ENCODE data around the gene HRH2. TPM values are rescaled to one million over a fixed set of nuclear protein-coding genes. Genes with fewer than 3 reads are reported as not detected.

The HRH2 gene
- total RNA-seq, 1 experiment from 2014 or later, result 3.3 TPM

DNA sequence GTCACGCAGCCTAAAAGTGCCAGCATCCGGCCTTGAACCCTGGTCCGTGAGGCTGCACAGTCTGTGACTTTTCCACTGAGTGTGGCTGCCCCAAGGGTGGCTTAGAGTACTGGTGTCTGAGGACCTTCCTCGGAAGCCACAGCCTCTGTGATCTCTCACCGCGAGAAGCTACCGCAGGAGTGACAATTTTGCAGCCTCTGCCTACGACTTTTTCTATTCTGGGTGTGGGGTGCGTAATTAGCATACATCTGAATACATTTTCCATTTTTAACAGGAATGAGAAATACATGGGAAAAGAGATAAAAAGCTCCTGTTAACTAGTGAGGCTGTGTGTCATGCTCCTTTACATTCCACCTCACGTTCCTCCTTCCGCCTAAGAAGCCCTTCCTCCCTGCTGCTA is 48.3 kb upstream of the HRH2 start:
- no peak overlapping the region; a peak in 2 of 7 replicates for H3K27ac Mint-ChIP-seq
- no peak overlapping the region for H3K14ac ChIP-seq (ENCODE audit: insufficient read depth, low read length)

More for the DNA sequence above, 48.3 kb upstream of the HRH2 start:
- Histone ChIP-seq H3K23ac (ENCODE audit: insufficient read length, low read depth, low read length) (no peak overlapping the region), H3K23me2 (ENCODE audit: insufficient read length, low read depth, low read length, poor library complexity, severe bottlenecking) (no peaks in the 10 kb centered on the region), H3K79me1 (ENCODE audit: insufficient read depth, low read depth, low read length, poor library complexity, severe bottlenecking) (no peaks in the 10 kb centered on the region), H3K9me3 (ENCODE audit: control insufficient read depth, low read depth, low read length) (peaks cover 17% of the 10 kb centered on the region), H3K56ac (ENCODE audit: insufficient read length, low read depth, low read length) (no peak overlapping the region), H2BK20ac (ENCODE audit: low read depth, low read length, poor library complexity, severe bottlenecking) (no peak overlapping the region), H3K4me2 (ENCODE audit: insufficient read depth, insufficient read length, low read length) (no peak overlapping the region), H2AFZ (ENCODE audit: low read length) (no peak overlapping the region), H2BK15ac (ENCODE audit: low read depth, low read length) (no peak overlapping the region), H2BK120ac (ENCODE audit: low read depth, low read length, poor library complexity, severe bottlenecking) (no peak overlapping the region), H3K4ac (ENCODE audit: low read depth, low read length) (no peak overlapping the region), H3K79me2 (ENCODE audit: insufficient read depth, low read length) (no peaks in the 10 kb centered on the region), H2BK5ac (ENCODE audit: insufficient read length, low read length) (no peak overlapping the region), H4K8ac (replicated peaks; ENCODE audit: insufficient read length, low read depth, low read length) (no peak overlapping the region), H3K4me1 (ENCODE audit: insufficient read depth, low read length) (no peaks in the 10 kb centered on the region; the same call in 1 of the 2 replicates), H3K18ac (ENCODE audit: insufficient read length, low read depth, low read length) (no peak overlapping the region), H3K27me3 (ENCODE audit: insufficient read depth, low read length) (no peaks in the 10 kb centered on the region), H4K5ac (ENCODE audit: insufficient read length, low read depth, low read length) (no peak overlapping the region), H4K20me1 (ENCODE audit: control insufficient read depth, insufficient read depth, insufficient read length) (no peaks in the 10 kb centered on the region), H3K9ac (ENCODE audit: extremely low read depth, insufficient read length, low read length) (no peak overlapping the region), H3T11ph (ENCODE audit: low read length) (no peak overlapping the region), H3K27ac (ENCODE audit: insufficient read length, low read depth, low read length) (no peak overlapping the region), H2AK5ac (ENCODE audit: insufficient read length, low read length) (no peak overlapping the region), H2BK12ac (ENCODE audit: insufficient read length, low read depth, low read length) (no peak overlapping the region), H4K91ac (ENCODE audit: insufficient read length, low read depth, low read length) (no peak overlapping the region)
- TF ChIP-seq, protein P1, sequence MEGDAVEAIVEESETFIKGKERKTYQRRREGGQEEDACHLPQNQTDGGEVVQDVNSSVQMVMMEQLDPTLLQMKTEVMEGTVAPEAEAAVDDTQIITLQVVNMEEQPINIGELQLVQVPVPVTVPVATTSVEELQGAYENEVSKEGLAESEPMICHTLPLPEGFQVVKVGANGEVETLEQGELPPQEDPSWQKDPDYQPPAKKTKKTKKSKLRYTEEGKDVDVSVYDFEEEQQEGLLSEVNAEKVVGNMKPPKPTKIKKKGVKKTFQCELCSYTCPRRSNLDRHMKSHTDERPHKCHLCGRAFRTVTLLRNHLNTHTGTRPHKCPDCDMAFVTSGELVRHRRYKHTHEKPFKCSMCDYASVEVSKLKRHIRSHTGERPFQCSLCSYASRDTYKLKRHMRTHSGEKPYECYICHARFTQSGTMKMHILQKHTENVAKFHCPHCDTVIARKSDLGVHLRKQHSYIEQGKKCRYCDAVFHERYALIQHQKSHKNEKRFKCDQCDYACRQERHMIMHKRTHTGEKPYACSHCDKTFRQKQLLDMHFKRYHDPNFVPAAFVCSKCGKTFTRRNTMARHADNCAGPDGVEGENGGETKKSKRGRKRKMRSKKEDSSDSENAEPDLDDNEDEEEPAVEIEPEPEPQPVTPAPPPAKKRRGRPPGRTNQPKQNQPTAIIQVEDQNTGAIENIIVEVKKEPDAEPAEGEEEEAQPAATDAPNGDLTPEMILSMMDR (conservative IDR thresholded peaks at IDR 0.05), result no peak
- peaks cover 24 to 25% of the 10 kb centered on the region in 2 experiments for H3K9me3 Mint-ChIP-seq
- peaks cover 15 to 23% of the 10 kb centered on the region in 2 experiments for H3K4me1 Mint-ChIP-seq
- no peak for DNase-seq
- peaks cover 1% of the 10 kb centered on the region; the same call in 1 of the 2 replicates for H3K27me3 Mint-ChIP-seq (ENCODE audit: low read depth)
- no peak overlapping the region for H3K4me3 Mint-ChIP-seq
- peaks cover 17 to 25% (median 19%) of the 10 kb centered on the region in 3 experiments for H3K36me3 Mint-ChIP-seq (ENCODE audit: insufficient read depth in 1 of 3, low read depth in 3 of 3)
- WGBS (ENCODE audit: extremely low coverage, insufficient read length, low lambda C conversion rate), result no CpG with 5 or more reads among the region's 11 CpGs
